Activated CD8-positive, alpha-beta memory T cell treated with anti-CD3 and anti-CD28 coated beads for 48 hours (primary cell): ENCODE results near the gene CERS4.
"Not testable (repeated sequence)": the region's sequence is repeated elsewhere in the genome, so short reads cannot be mapped to it uniquely, and the experiment has no call there.

Experiments
- DNase-seq, 3 experiments: peaks; one replicate each; pipeline ENCODE4 v3.0.0-alpha.2; 2020; ENCODE audit warnings: low read depth in 2 of 3, low spot score in 2 of 3

The CERS4 gene

DNA sequence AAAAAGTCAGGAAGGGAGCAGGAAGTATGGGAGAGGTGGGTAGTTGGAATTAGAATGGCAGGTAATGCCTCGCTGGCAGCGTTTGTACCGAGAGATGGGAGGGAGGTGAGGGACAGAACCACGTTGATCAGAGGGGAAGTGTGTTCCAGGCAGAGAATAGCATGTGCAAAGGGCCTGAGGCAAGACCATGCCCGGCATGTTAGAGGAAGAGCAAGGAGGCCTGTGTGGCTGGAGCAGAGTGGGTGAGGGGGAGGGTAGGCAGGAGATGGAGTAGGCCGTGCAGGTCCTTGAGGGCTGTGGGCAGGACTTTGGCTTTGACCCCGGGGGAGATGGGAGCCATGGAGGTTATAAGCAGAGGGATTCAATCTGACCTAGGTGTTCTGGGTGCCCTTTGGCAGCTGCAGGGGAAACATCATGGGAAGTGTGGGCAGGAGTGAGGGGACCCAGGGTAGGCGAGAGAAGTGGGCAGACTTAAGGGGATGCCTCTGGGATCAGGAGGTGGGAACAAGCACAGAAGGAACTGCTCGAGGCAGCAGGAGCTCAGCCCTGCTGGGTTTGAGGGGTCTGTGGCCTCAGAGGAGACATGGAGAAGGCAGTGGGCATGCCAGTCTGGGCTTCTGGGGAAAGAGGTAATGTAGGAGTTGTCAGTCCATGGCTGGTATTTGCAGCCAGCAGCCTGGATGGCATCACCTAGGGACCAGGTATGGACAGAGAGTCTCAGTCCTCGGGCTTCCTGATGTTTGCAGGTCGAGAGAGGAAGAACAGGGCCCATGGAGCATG, 50.2 kb downstream of the CERS4 start:
- DNase-seq = no peak

DNA sequence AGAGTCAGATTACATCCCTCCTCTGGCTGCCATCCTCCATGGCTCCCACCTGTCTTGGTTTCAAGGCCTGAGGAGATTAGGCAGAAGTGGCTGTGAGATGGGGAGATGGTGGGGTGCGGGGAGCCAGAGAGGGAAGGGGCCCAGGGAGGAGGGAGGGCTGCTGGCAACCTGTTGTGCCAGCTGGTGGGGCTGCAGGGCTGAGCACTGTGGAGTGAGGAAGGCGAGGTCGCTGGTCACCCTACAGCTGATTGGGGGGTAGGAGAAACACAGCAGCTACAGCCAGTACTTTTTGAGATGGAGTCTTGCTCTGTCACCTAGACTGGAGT, 50.7 kb downstream of the CERS4 start:
- DNase-seq = no peak

DNA sequence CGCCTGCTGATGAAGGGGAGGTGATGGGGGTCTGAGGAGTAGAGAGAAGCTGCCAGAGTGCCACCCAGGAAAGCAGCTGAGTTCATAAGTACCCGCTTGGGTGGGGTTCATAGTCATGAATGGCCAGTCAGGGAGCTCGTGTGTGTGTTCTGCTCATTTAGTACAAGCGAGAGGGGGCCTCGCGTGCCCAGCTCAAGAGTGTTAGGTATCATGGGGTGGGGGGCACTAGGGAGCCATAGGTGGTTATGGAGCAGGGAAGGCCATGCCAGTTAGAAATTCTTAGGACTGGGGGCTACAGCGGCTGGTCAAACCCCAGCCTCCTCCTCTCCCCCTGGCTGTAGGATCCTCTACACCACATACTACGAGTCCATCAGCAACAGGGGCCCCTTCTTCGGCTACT, 52.2 kb downstream of the CERS4 start:
- no peak for DNase-seq

DNA sequence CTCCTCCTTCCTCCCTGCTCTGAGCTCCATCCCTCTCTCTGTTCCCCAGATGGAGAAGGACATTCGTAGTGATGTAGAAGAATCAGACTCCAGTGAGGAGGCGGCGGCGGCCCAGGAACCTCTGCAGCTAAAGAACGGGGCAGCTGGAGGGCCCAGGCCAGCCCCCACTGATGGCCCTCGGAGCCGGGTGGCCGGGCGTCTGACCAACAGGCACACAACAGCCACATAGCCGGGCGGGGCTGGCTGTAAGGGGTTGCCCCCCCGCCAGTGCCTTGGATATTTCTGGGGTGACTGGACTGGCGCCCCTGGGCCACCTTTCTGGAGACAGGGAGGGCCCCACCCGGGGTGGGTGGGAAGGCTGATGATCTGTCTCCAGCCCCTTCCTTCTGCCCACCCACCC, 52.7 kb downstream of the CERS4 start:
- no peak for DNase-seq

DNA sequence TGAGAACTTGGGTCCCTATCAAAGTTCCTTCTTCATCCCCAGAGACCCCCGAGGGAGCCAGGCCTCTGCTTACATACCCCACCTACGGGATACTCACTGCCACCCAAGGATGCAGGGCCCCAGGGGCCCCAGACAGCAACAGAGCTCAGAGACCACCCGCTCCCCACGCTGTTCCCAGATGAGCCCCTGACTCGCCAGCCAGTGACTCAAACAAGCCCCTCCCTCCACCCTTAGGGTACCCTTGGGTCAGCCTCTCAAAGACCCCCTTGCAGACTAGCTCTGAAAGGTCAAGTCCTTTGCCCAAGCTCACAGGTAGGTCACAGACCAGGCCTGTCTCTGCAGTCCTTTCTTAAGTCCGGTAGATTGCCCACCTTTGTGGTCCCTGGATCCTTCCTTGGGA, 53.3 kb downstream of the CERS4 start:
- no peak for DNase-seq

DNA sequence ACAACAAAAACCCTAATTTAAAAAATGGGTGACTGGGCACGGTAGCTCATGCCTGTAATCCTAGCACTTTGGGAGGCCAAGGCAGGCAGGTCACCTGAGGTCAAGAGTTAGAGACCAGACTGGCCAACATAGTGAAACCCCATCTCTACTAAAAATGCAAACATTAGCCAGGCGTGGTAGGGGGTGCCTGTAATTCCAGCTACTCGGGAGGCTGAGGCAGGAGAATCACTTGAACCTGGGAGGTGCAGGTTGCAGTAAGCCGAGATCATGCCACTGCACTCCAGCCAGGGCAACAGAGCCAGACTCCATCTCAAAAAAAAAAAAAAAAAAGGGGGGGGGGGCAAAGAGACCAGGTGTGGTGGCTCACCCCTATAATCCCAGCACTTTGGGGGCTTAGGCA, 55.1 kb downstream of the CERS4 start:
- DNase-seq = not testable (repeated sequence)

DNA sequence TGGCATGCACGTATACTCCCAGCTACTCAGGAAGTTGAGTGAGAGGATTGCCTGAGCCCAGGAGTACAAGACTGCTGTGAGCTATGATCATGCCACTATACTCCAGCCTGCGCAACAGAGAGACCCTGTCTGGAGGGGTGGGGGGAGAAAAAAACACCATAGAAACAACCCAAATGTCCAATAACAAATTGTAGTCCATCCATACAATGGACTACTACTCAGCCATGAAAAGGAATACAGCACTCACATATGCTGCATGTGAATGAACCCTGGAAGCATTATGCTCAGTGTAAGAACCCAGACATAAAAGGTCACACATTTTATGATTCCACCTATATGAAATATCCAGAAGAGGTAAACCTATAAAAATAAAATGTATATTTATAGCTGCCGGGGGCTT, 56.7 kb downstream of the CERS4 start:
- no peak for DNase-seq

DNA sequence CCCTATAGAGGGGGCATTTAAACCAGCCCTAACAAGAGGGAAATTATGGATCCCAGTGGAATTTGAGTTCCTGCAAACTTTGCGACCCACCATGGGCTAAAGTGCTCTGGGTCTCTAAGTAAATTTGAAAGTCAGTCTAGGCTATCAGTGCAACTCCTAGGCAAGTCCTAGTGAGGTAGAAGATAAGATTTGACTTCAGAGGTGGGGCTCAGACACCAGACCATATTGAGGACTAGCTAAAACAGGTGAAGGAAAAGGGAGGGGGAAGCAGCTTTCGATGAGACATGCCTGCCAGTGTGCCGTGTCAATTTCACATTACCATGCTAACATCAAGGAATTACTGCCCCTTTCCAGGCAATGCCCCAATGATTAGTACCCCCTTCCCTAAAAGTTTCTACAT, 60.6 kb downstream of the CERS4 start:
- no peak for DNase-seq

DNA sequence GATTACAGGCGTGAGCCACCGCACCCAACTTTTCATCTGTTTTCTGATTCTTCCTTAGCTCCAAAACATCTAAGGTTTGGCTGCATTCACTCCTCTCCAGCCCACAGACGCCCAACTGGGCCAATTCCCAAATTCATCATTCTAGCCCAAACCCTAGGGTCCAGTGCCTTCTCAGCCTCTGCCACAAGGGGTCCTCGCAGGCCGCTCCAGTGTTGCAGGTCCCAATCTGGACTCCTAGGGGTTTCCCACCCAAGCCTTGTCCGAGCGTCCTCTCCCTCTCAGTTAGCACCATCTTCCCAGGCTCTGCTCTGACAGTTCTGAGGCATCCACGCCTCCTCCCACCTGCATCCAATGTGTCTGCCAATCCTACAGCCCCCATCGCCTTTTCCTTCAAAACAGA, 67.3 kb downstream of the CERS4 start:
- not testable (repeated sequence) for DNase-seq

DNA sequence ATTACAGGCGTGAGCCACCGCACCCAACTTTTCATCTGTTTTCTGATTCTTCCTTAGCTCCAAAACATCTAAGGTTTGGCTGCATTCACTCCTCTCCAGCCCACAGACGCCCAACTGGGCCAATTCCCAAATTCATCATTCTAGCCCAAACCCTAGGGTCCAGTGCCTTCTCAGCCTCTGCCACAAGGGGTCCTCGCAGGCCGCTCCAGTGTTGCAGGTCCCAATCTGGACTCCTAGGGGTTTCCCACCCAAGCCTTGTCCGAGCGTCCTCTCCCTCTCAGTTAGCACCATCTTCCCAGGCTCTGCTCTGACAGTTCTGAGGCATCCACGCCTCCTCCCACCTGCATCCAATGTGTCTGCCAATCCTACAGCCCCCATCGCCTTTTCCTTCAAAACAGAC, 82.2 kb downstream of the CERS4 start:
- DNase-seq = not testable (repeated sequence)

DNA sequence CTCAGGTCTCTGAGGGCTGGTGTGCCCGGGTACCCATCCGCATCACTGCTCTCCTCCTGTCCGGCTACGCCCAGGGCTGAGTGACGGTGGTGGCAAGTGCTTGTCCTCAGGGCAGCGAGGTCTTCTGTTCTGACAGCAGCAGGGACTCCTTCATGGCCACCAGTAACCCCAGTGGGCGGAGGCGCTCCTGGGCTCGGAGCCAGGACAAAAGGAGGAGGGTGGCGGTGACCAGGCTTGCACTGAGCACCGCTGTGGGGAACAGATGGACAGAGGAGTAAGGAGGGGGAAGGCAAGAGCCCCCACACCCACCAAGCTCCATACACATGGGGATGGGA, 93.2 kb downstream of the CERS4 start:
- no peak for DNase-seq

DNA sequence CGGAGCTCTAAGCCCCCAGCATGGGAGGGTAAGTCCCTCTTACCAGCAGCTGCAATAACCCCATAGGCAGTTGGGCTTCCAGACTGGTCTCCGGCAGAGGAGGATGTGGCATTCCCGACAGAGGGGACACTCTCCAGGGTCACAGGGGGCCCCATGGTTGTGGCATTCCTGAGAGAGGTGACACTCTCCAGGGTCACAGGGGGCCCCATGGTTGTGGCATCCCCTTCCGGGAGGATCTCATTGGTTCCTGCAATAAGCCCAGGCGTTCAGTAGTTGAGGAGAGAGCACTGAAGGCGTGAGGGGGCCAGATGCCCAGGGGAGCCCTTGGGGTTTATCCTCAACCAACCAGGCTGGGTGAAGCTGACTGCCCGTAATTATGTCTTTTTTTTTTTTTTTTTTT, 93.6 kb downstream of the CERS4 start:
- DNase-seq = no peak

DNA sequence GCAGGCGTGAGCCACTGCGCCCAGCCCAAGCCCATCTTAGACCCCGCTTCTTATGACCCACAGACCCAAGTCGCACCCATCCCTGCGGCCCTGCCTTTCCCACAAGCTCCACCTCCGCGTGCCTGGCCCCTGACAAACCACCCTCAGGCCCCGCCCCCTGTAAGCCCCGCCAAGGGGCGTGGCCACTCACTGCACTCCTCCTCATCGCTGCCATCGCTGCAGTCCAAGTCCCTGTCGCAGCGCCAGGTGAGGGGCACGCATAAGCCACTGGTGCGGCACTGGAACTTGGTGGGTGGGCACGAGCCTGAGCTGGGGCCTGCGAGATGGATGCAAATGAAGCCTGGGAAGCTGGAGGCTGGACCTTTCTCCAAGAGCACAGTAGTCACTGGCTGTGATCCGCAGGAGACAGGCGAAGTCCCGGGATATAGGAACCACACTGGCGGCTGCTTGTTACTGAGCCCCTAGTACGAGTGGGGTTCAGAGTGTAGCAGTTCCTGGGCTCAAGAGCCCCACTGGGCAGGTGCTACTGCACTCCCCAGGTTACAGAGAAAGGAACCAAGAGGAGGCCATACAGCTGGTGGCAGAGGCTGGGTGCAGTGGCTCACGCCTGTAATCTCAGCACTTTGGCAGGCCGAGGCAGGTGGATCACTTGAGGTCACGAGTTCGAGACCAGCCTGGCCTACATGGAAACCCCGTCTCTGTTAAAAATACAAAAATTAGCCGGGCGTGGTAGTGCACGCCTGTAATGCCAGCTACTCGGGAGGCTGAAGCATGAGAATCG, 95.9 kb downstream of the CERS4 start:
- no peak for DNase-seq

DNA sequence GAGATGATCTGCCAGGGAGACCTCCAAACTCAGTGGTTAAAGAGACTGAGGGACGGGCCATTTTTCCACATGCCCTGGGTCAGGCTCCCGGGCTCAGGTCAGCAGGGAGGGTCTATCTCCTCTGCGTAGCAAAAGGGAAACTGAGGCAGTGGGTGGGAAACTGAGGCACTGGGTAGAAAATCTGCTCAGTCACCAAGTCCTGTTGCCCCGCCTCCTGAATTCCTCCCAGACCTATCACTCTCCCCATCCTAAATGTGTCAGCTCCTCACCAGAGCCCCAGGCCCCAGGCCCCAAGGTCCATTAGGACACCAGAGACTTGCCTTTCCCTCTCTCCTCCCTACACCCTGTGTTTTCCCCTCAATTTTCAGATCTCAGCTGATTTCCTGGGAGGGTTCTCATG, 96.6 kb downstream of the CERS4 start:
- no peak for DNase-seq

DNA sequence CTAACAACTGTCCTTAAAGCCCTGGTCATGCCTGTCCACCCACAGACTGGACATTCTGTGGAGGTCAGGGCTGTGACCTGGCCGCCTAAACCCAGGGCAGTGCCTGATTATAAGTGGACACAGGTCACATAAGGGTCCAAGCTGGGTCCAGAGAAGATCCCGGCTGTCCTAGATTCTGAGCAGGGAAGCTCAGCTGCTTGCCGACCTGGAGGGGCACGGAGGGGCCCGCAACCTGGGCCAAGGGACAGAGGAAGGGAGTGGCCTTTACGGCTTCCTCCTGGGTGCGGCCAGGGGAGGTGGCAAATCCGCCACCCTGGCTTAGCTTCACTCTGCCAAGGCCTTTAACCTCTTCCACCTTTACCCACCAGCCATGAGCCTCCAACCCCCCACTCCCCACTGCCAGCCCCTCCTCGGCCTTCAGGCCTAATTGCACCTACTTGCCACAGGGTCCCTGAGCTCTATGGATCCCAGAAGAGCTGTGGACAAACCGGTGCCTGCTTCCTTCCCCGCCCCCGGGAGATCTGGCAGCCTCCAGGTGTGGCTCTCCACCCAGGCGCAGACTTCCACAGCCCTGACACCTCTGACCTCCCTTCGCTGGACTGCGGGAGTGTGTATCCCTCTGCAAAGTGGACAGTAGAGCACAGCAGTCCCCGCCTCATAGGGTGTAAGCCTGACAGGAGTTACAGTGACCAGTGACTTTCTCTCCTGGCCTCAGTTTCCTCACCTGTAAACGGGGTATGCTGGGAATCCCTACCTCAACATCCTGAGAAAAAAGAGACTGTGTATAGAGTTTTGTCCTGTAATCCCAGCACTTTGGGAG, 97.3 kb downstream of the CERS4 start:
- no peak for DNase-seq

DNA sequence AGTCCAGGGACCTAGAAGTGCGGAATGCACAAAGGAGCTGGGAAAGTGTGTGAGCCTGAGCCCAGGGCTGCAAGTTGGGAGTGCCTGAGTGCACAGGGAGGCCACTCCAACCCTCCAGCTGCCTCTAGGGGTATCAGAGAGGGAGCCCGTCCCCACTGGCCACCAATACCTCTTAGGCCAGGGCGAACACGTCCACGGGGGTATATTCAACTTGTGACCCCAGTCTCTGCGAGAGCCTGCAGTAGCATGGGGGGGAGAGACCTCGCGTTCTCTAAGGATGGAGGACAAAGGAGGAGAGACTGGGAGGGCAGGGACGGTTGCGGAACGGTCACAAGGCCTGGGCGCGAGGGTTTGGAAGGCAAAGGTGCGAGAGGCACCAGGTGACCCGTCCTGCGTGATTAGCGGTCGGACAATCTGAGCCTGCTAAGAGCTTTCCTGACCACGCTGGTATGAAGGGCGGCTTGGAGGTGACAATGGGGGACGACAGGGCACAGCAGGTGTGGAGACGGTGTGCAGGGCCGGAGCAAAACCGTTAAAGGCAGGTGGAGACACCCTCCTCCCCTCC, 98.3 kb downstream of the CERS4 start:
- no peak for DNase-seq

DNA sequence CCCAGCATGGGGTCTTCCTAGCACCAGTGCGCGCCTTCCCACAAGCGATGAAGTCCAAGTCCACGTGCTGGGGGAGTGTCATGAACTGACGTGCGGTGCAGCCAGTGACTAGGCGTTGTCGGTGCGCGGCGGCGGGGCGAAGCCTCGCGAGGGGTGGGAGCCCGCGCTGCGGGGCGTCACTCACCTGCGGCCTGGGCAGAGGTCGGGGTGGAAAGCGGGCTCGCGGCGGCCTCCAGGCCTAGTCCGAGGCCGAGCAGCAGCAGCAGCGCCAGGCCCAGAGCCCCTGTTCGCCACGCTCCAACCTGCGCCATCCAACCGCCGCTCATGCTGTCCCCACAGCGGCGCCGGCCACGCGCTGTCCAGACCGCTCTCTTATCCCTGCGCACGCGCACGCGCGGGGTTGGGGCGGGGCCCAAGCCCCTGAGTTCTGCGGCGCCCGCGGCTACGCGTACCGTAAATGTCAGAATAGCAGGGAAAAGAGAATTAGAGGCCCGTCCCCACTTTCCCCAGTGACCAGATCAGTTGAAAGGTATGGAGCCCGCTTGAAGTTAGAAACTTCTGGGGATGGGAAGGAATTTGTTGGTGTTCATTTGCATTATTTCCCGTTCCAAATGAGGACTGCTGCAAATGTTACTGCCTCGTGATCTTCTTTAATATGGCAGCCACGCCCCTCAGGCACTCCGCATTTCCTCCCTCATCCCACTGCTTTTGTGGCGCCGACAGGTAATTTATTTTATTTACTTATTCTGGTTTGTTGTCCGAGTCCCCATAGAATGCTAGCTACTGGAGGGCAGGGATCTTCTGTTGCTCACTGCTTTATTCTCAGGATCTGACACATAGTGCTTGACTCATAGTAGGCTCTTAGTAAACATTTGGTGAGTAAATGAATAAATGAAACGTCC, 99.0 kb downstream of the CERS4 start, which contains the start of gene CD320:
Gene CD320, minus strand, starts transcription at position 394 of the 902 bp plus-strand sequence. Its CDS starts 68 bp downstream, at position 326.
- DNase-seq = peak; percentile 73 to 88 (median 79)

DNA sequence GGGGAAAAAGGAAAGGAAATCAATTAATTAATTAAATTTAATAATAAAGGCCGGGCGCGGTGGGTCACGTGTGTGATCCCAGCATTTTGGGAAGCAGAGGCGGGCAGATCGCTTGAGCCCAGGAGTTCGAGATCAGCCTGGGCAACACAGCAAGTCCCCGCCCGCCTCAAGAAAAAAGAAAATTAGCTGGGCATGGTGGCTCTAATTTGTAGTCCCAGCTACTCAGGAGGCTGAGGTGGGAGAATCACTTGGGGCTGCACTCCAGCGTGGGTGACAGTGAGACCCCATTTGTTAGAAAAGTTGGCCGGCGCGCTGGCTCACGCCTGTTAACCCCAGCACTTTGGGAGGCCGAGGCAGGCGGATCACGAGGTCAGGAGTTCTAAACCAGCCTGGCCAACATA, 99.7 kb downstream of the CERS4 start:
- DNase-seq = no peak

DNA sequence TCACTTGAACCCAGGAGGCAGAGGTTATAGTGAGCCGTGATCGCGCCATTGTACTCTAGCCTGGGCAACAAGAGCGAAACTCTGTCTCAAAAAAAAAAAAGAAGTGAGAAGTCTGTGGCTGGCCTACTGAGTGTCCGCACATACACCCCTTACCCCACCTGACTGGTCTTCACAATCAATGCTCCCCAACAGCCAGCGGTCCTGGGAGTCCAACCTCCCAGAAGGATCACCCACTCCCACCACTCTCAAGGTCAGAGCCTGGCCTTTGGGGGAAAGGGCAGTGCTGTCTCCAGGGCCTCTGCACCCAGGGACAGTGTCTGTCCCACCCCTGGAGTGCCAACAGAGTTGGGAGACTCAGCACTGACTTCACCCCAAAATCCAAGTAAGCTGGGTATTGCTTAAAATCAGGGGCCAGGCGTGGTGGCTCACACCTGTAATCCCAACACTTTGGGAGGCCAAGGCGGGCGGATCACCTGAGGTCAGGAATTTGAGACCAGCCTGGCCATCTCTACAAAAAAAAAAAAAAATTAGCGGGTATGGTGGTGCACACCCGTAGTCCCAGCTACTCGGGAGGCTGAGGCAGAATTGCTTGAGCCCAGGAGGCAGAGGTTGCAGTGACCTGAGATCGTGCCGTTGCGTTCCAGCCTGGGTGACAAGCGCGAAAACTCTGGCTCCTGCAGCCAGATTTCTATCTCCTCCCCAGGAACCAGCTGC, 101.3 kb downstream of the CERS4 start:
- DNase-seq = no peak
